ENCODE data around the gene CHPF2.

CHPF2 gene

GRCh38 chr7:151232917-151233701 lies 826 bp downstream of the CHPF2 start:
- DNase-seq (ENCODE audit: low read depth in 3 of 3): peak; percentile 62 to 77 (median 74)

- no peak for DNase-seq (ENCODE audit: low read depth in 3 of 3)
Observed at GRCh38 chr7:151233804-151234203, 1.5 kb downstream of the CHPF2 start.

GRCh38 chr7:151235091-151235787 lies 3.0 kb downstream of the CHPF2 start:
- DNase-seq (ENCODE audit: low read depth in 3 of 3): no peak

- no peak for DNase-seq (ENCODE audit: low read depth in 3 of 3)
Observed at GRCh38 chr7:151236406-151236805, 4.1 kb downstream of the CHPF2 start.

- no peak for DNase-seq (ENCODE audit: low read depth in 3 of 3)
Observed at GRCh38 chr7:151237244-151238189, 5.2 kb downstream of the CHPF2 start.

GRCh38 chr7:151238190-151238810 lies 6.0 kb downstream of the CHPF2 start:
- DNase-seq (ENCODE audit: low read depth in 3 of 3): no peak

GRCh38 chr7:151238924-151239836 lies 6.9 kb downstream of the CHPF2 start:
- no peak for DNase-seq (ENCODE audit: low read depth in 3 of 3)

GRCh38 chr7:151239837-151240459 lies 7.7 kb downstream of the CHPF2 start:
- DNase-seq (ENCODE audit: low read depth in 3 of 3): no peak

GRCh38 chr7:151240536-151240935 lies 8.3 kb downstream of the CHPF2 start:
- DNase-seq (ENCODE audit: low read depth in 3 of 3): no peak

- no peak for DNase-seq (ENCODE audit: low read depth in 3 of 3)
Observed at GRCh38 chr7:151240942-151241754, 8.9 kb downstream of the CHPF2 start.

- no peak for DNase-seq (ENCODE audit: low read depth in 3 of 3)
Observed at GRCh38 chr7:151241755-151242096, 9.4 kb downstream of the CHPF2 start.

- DNase-seq (ENCODE audit: low read depth in 3 of 3): no peak
Observed at GRCh38 chr7:151242159-151243044, 10.1 kb downstream of the CHPF2 start.

- no peak for DNase-seq (ENCODE audit: low read depth in 3 of 3)
Observed at GRCh38 chr7:151243045-151243349, 10.7 kb downstream of the CHPF2 start.

GRCh38 chr7:151243408-151244195 lies 11.3 kb downstream of the CHPF2 start:
- DNase-seq (ENCODE audit: low read depth in 3 of 3): no peak

- DNase-seq (ENCODE audit: low read depth in 3 of 3): peak in 1 of 3 experiments; percentile 58
Observed at GRCh38 chr7:151244196-151244840, 12.0 kb downstream of the CHPF2 start.

- DNase-seq (ENCODE audit: low read depth in 3 of 3): no peak
Observed at GRCh38 chr7:151244841-151245346, 12.6 kb downstream of the CHPF2 start.

Data from stimulated activated CD4-positive, alpha-beta T cell treated with anti-CD3 and anti-CD28 coated beads, TNF-alpha, amount 100 ng/mL, for 24 hours (primary cell).